Daoy (cell line): ENCODE measurements around the gene CCDC7. TPM values are rescaled to one million over a fixed set of nuclear protein-coding genes. Genes with fewer than 3 reads are reported as not detected.
"Not testable (repeated sequence)": the region's sequence is repeated elsewhere in the genome, so short reads cannot be mapped to it uniquely, and the experiment has no call there.

Source experiments
- DNase-seq: peaks from one replicate; pipeline ENCODE4 v3.0.0-alpha.2; 2015; ENCODE audit warnings: low read depth
- total RNA-seq: library from RNA; depleted of rRNA; stranded (reverse); fragments of >200 nt; shearing (Covaris generic); gene quantifications from 2 replicates; pipeline ENCODE4 v1.2.3, GENCODE V29; 2014

CCDC7 gene
- total RNA-seq, 1 experiment from 2014 or later: 4.4 TPM

- DNase-seq: no peak
Observed at GRCh38 chr10:32454148-32454547, 8.2 kb downstream of the CCDC7 start.

GRCh38 chr10:32459051-32459698 is 13.2 kb downstream of the CCDC7 start:
- no peak for DNase-seq

GRCh38 chr10:32461203-32461602 is 15.3 kb downstream of the CCDC7 start:
- no peak for DNase-seq

GRCh38 chr10:32471232-32471631 is 25.3 kb downstream of the CCDC7 start:
- no peak for DNase-seq

- no peak for DNase-seq
Observed at GRCh38 chr10:32477499-32477898, 31.6 kb downstream of the CCDC7 start.

DNA sequence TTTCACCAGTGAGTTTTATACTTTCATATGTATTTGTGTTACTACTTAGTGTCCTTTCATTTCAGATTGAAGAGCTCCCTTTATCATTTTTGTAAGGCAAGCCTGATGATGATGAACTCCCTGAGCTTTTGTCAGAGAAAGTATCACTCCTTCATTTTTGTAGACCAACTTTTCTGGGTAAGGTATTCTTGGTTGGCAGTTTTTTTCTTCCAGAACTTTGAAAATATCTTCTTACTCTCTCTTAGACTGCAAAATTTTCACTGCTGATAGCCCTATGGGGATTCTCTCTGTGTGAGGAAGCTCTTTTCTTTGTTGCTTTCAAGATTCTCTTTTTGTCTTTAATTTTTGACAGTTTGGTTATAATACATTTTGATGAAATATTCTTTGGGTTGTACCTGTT is 35.7 kb downstream of the CCDC7 start:
- DNase-seq: no peak

DNA sequence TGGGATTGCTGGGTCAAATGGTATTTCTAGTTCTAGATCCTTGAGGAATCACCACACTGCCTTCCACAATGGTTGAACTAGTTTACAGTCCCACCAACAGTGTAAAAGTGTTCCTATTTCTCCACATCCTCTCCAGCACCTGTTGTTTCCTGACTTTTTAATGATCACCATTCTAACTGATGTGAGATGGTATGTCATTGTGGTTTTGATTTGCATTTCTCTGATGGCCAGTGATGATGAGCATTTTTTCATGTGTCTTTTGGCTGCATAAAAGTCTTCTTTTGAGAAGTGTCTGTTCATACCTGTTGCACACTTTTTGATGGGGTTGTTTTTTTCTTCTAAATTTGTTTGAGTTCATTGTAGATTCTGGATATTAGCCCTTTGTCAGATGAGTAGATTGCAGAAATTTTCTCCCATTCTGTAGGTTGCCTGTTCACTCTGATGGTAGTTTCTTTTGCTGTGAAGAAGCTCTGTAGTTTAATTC is 37.1 kb downstream of the CCDC7 start:
- DNase-seq: not testable (repeated sequence)

- DNase-seq: not testable (repeated sequence)
Observed at GRCh38 chr10:32488038-32488437, 42.1 kb downstream of the CCDC7 start.

- no peak for DNase-seq
Observed at GRCh38 chr10:32489158-32489557, 43.2 kb downstream of the CCDC7 start.

DNA sequence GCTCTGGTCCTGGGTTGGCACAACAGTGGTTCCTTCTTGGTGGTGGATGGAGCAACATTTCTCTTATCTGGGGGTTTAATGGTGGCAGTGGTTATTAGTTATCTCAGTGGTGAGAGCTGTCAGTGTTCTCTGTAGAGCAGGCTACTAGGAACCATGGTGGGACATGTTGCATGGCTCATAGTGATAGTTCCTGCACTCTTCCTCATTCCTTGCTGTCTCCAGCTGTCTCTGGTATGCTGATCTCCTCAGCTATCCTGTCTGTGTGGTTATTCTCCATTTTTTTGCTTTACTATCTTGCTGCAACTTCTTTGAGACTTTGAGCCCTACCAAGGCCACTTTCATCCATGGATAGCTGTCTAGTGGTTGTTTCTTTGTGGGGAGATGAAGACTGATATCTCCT is 44.0 kb downstream of the CCDC7 start:
- no peak for DNase-seq

DNA sequence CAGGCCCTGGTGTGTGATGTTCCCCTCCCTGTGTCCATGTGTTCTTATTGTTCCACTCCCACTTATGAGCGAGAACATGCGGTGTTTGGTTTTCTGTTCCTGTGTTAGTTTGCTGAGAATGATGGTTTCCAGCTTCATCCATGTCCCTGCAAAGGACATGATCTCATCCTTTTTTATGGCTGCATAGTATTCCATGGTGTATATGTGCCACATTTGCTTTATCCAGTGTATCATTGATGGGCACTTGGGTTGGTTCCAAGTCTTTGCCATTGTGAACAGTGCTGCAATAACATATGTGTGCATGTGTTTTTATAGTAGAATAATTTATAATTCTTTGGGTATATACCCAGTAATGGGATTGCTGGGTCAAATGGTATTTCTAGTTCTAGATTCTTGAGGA is 48.6 kb downstream of the CCDC7 start:
- DNase-seq: not testable (repeated sequence)

- not testable (repeated sequence) for DNase-seq
Observed at GRCh38 chr10:32500136-32500535, 54.2 kb downstream of the CCDC7 start.

DNA sequence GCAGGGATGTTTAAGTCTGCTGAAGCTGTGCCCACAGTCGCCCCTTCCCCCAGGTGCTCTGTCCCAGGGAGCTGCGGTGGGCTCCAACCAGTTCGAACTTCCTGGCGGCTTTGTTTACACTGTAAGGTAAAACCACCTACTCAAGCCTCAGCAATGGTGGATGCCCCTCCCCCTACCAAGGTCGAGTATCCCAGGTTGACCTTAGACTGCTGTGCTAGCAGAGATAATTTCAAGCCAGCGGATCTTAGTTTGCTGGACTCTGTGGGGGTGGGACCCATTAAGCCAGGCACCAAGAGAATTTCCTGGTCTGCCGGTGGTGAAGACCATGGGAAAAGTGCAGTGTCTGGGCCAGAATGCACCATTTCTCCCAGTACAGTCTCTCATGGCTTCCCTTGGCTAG is 56.0 kb downstream of the CCDC7 start:
- DNase-seq: no peak

GRCh38 chr10:32505762-32506420 is 60.0 kb downstream of the CCDC7 start:
- DNase-seq: not testable (repeated sequence)

- no peak for DNase-seq
Observed at GRCh38 chr10:32511599-32511998, 65.7 kb downstream of the CCDC7 start.

- DNase-seq: no peak
Observed at GRCh38 chr10:32516567-32517495, 70.9 kb downstream of the CCDC7 start.

DNA sequence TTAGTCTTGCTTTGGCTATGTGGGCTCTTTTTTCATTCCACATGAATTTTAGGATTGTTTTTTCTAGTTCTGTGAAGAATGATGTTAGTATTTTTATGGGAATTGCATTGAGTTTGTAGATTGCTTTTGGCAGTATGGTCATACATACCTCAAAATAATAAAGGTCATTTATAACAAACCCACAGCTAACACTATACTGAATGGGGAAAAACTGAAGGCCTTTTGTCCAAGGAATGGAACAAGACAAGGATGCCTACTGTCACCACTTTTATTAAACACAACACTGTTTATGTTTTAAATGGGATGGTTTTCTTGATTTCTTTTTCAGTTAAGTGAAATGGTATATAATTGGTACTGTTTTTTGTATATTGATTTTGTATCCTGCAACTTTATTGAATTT is 84.3 kb downstream of the CCDC7 start:
- no peak for DNase-seq

GRCh38 chr10:32538256-32538655 is 92.3 kb downstream of the CCDC7 start:
- no peak for DNase-seq

- DNase-seq: no peak
Observed at GRCh38 chr10:32540691-32541470, 94.9 kb downstream of the CCDC7 start.

DNA sequence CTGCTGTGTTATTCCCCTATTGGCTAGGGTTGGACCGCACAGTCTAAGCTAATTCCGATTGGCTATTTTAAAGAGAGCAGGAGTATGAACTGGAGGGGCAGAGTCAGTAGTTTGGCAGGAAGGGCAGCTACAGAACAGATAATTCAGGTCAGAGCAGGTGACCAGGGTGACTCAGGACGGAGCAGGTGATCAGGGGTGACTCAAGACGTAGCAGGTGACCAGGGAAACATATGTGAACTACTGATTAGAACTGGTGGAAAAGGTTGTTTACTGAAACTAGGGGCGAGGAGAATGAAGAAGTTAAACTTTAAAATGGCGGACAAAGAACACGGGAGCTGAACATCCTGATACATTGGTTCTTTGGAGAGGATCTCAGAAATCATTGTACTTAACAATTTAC is 102.3 kb downstream of the CCDC7 start:
- DNase-seq: no peak

GRCh38 chr10:32556783-32557395 is 110.9 kb downstream of the CCDC7 start:
- DNase-seq: no peak
